Thoracic aorta (tissue), 2 donors: ENCODE data around the gene LRRC8E. TPM values are rescaled to one million over a fixed set of nuclear protein-coding genes. Genes with fewer than 3 reads are reported as not detected.

Experiments
- ATAC-seq: fragments of 150-250 bp; one replicate; pipeline ENCODE4 v1.8.0; 2017; ENCODE audit warnings: low read depth; ENCODE audit not compliant: insufficient number of reproducible peaks, low FRiP score
- DNase-seq: peaks from one replicate; pipeline ENCODE4 v3.0.0-alpha.2; 2020; ENCODE audit warnings: low spot score
- H3K27ac ChIP-seq, 2 donors: fragments of 200-600 bp; sonication (generic); 1 replicate in 1 of 2; 2 replicates in 1 of 2; pipeline ENCODE4 v1.5.1; 2016; ENCODE audit warnings: mild to moderate bottlenecking in 2 of 2, moderate library complexity in 2 of 2
- H3K27me3 ChIP-seq: fragments of 200-600 bp; sonication (generic); replicated peaks from 2 replicates; pipeline ENCODE4 v1.6.0; 2016; ENCODE audit warnings: mild to moderate bottlenecking; ENCODE audit not compliant: insufficient read depth
- H3K36me3 ChIP-seq: fragments of 200-600 bp; sonication (generic); one replicate; pipeline ENCODE4 v1.5.1; 2016
- H3K4me1 ChIP-seq, 2 donors: fragments of 200-600 bp; sonication (generic); 1 replicate in 1 of 2; 2 replicates in 1 of 2; pipeline versions ENCODE4 v1.5.1 to v1.6.0; 2016; ENCODE audit warnings: low read depth in 2 of 2, mild to moderate bottlenecking in 1 of 2; ENCODE audit not compliant: control insufficient read depth in 1 of 2
- H3K4me3 ChIP-seq: fragments of 200-600 bp; sonication (generic); 2 replicates; pipeline ENCODE4 v1.5.1; 2016; ENCODE audit warnings: mild to moderate bottlenecking
- H3K9me3 ChIP-seq: fragments of 200-600 bp; sonication (generic); 2 replicates; pipeline ENCODE4 v1.5.1; 2016
- total RNA-seq, 2 donors: library from RNA; depleted of rRNA; stranded (reverse); fragments of >200 nt; gene quantifications; one replicate each; pipeline versions ENCODE4 v1.1.0 to v1.2.3, GENCODE V29; 2016
- TF ChIP-seq, protein P1 (sequence below): fragments of 200-600 bp; sonication (generic); IDR thresholded peaks from one replicate; pipeline ENCODE4 v1.5.1; 2019; ENCODE audit warnings: antibody characterized with exemption

The LRRC8E gene
- total RNA-seq, 2 donors from 2014 or later: 0.14 TPM; not detected in 1

DNA sequence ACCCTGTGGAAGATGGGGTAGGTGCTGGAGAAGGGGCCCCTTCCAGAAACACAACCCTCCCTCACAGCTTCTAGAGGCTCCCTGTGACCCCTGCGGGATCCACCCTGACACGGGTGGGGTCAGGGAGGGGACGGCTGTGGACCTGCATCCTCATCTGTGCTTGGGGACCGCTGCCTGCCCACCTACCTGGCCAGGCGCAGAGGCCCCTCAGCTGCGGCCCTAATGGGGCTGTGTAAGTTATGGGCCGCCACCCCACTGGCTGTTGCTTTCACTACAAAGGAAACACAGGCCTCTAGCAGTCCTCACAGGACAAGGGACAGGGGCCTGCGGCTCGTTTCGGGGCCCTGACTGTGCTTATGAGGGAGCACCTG lies 44.6 kb downstream of the LRRC8E start:
- DNase-seq (no peak), ATAC-seq (no peak)
- no peaks in the 10 kb centered on the region for H3K9me3 ChIP-seq
- TF ChIP-seq, protein P1, sequence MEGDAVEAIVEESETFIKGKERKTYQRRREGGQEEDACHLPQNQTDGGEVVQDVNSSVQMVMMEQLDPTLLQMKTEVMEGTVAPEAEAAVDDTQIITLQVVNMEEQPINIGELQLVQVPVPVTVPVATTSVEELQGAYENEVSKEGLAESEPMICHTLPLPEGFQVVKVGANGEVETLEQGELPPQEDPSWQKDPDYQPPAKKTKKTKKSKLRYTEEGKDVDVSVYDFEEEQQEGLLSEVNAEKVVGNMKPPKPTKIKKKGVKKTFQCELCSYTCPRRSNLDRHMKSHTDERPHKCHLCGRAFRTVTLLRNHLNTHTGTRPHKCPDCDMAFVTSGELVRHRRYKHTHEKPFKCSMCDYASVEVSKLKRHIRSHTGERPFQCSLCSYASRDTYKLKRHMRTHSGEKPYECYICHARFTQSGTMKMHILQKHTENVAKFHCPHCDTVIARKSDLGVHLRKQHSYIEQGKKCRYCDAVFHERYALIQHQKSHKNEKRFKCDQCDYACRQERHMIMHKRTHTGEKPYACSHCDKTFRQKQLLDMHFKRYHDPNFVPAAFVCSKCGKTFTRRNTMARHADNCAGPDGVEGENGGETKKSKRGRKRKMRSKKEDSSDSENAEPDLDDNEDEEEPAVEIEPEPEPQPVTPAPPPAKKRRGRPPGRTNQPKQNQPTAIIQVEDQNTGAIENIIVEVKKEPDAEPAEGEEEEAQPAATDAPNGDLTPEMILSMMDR: no peak
- no peak overlapping the region for H3K27ac ChIP-seq
- H3K27me3 ChIP-seq: no peaks in the 10 kb centered on the region
- H3K36me3 ChIP-seq: peaks cover 67% of the 10 kb centered on the region
- no peak overlapping the region for H3K4me3 ChIP-seq
- peaks cover 21 to 32% of the 10 kb centered on the region in 2 donors for H3K4me1 ChIP-seq

DNA sequence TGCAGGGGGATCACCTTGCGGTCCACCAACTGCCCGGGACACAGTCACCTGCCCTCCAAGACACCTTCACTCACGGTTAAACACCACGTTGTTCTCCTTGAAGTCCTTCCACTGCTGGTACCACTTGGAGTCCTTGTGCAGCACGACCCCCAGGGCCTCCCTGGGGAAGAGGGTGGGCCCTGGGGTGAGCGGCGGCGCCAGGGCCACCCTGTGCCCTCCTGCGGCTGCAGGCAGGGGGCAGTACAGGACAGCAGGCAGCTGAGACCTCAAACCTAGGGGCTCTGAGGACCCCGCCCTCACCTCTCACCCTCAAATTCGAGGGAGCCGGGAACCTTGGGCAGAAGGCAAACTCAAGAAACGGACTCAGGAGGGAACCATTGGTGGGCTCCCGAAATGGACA lies 45.1 kb downstream of the LRRC8E start:
- no peak overlapping the region for H3K27ac ChIP-seq
- DNase-seq (no peak), ATAC-seq (no peak)
- H3K4me3 ChIP-seq: no peak overlapping the region
- H3K27me3 ChIP-seq: no peaks in the 10 kb centered on the region
- TF ChIP-seq, protein P1: no peak
- H3K36me3 ChIP-seq: peaks cover 72% of the 10 kb centered on the region
- H3K4me1 ChIP-seq: peaks cover 16 to 27% of the 10 kb centered on the region in 2 donors
- no peaks in the 10 kb centered on the region for H3K9me3 ChIP-seq

DNA sequence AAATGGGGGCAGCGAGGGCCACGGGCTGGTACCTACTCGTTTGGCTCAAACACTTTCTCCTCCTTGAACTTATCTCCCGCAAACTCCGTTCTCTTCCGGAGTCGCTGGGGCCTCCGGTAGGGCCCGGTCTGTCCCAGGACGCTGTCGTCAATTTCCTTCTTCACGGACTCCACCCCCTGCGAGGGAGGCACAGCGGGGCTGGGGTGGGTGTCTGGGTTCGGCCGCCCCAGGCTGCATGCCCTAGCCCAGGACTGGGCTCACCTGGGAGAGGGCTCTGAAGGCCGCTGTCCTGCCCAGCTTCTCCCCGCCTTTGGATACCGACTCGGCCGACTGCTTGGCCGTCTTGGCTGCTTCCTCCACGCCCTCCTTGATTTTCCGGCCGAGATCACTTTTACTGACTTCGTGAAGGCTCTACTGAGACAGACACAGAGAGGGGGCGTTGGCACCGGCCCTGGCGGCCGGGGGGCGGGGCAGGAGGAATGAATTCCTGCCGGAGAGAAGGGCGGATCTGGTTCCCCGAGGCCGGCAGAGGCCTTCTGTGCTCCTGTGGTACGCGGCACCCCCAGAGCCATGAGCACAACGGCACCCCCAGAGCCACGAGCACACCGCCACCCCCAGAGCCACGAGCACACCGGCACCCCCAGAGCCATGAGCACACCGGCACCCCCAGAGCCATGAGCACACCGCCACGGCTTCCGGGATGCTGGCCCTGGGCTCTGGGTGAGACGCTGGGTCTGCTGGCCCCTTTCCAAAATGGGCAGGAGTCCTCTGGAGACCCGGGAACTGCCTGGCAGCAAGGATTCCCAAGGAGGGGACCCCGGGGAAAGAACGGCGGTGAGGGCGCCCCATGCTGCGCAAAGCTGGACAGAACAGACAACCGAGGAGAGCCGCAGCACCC lies 45.8 kb downstream of the LRRC8E start:
- H3K27me3 ChIP-seq: no peaks in the 10 kb centered on the region
- no peak overlapping the region for H3K4me3 ChIP-seq
- DNase-seq (no peak), ATAC-seq (no peak)
- peaks cover 15 to 24% of the 10 kb centered on the region in 2 donors for H3K4me1 ChIP-seq
- TF ChIP-seq, protein P1: no peak
- no peaks in the 10 kb centered on the region for H3K9me3 ChIP-seq
- no peak overlapping the region for H3K27ac ChIP-seq
- H3K36me3 ChIP-seq: peaks cover 72% of the 10 kb centered on the region

DNA sequence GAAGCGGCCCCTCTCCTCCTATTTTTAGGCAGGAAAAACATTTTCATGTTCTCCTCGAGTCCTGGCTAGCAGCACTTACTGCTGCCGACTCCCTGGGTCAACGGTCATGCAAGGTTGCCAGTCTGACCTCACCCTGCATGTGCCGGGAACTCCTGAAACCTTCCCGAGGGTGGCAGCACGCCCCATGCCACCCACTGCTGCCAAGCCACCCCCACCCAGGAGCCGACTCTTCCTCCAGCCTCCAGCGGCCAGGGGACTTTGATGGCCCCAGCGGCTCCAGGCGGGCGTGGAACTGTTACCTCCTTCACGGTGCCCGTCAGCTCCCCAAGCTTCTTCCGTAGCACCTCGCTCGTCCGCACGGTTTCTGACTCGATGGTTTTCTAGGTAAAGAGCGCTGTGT lies 46.5 kb downstream of the LRRC8E start:
- Histone ChIP-seq H3K27ac (no peak overlapping the region), H3K9me3 (no peaks in the 10 kb centered on the region), H3K4me1 (peaks cover 8 to 17% of the 10 kb centered on the region in 2 donors), H3K36me3 (peaks cover 72% of the 10 kb centered on the region), H3K4me3 (no peak overlapping the region), H3K27me3 (no peaks in the 10 kb centered on the region)
- TF ChIP-seq, protein P1: no peak
- ATAC-seq (no peak), DNase-seq (no peak)

DNA sequence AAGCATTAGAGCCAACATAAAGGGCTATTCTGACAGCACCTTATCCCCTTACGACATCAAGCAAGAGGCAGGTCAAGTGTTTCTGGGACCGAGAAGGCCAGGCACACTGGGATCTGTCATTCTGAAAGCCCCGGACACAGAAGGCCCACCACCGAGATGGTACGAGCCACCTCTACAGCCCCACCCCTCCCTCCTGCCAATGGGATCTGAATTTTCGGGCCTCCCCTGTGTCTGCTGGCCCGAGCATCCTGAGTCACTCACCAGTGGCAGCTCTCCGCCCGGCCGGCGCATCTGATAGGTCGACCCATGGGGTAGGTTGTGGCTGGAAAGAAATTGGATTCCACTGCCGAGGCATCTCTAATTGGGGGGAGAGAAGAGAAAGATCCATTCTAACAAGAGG lies 52.5 kb downstream of the LRRC8E start:
- DNase-seq (no peak), ATAC-seq (no peak)
- TF ChIP-seq, protein P1: no peak
- Histone ChIP-seq H3K27ac (no peak overlapping the region), H3K9me3 (no peaks in the 10 kb centered on the region), H3K4me3 (no peak overlapping the region), H3K4me1 (peaks cover 11 to 19% of the 10 kb centered on the region in 2 donors), H3K27me3 (no peaks in the 10 kb centered on the region), H3K36me3 (peaks cover 39% of the 10 kb centered on the region)
